HCT116 (cell line): ENCODE results near the gene RBM11. TPM values are rescaled to one million over a fixed set of nuclear protein-coding genes. Genes with fewer than 3 reads are reported as not detected.

ENCODE experiments used
- ATAC-seq: fragments of 200-7000 bp; cut with Tn5 transposase; 2 replicates; pipeline ENCODE4 v1.9.1; 2020; ENCODE audit warnings: mild to moderate bottlenecking, moderate library complexity
- BruUV-seq: library from RNA; stranded (reverse); fragments of 400-500 nt; replicated peaks from 2 replicates; lab custom pipeline; 2021; lab: Mats Ljungman, UMichigan
- CTCF ChIA-PET: fragments of 300-600 bp; sonication (Branson Sonifier 250); formaldehyde crosslinking; loops from one replicate; lab custom pipeline; 2021; ENCODE audit warnings: antibody characterized with exemption; lab: Charles Lee
- POLR2A ChIA-PET: fragments of 300-600, 350-600 bp; sonication (Branson Sonifier 250); formaldehyde crosslinking; loops from one replicate; lab custom pipeline; 2021; ENCODE audit warnings: antibody characterized with exemption; lab: Charles Lee
- RAD21 ChIA-PET, 2 experiments: fragments of 300-600 bp; sonication (Branson Sonifier 250); formaldehyde crosslinking; loops; one replicate each; lab custom pipeline; 2023; ENCODE audit warnings: low total read pairs in 2 of 2; ENCODE audit not compliant: uncharacterized antibody in 2 of 2, unreplicated experiment in 2 of 2, low non-redundant PET in 1 of 2; lab: Charles Lee
- DNase-seq: peaks from one replicate; pipeline ENCODE4 v3.0.0-alpha.2; 2010; ENCODE audit warnings: low read depth, low spot score
- H2AFZ ChIP-seq: fragments of 200-600 bp; shearing (Covaris generic), sonication (generic); 2 replicates; pipeline ENCODE4 v1.6.1; 2017; ENCODE audit warnings: low read depth, mixed run types, mixed read lengths, antibody characterized with exemption, low read length; ENCODE audit not compliant: poor library complexity, severe bottlenecking
- H3K27ac ChIP-seq: 2 replicates; pipeline ENCODE4 v1.5.1; 2012; ENCODE audit warnings: low read depth, low read length
- H3K27me3 ChIP-seq: fragments of 200-600 bp; sonication (generic); 2 replicates; pipeline ENCODE4 v1.6.1; 2016; ENCODE audit warnings: mixed run types, low read length, mixed read lengths; ENCODE audit not compliant: insufficient read depth
- H3K36me3 ChIP-seq, 2 experiments: fragments of 200-500 bp in 1 of 2; fragments of 200-600 bp in 1 of 2; sonication (Bioruptor generic) in 1 of 2; sonication (generic) in 1 of 2; 2 replicates each; pipeline versions ENCODE4 v1.5.1 to v1.6.1; 2014 to 2016; ENCODE audit warnings: low read length in 2 of 2, inconsistent platforms in 1 of 2, mixed read lengths in 1 of 2, mixed run types in 1 of 2; ENCODE audit not compliant: insufficient read depth in 2 of 2, control insufficient read depth in 1 of 2
- H3K4me1 ChIP-seq, 2 experiments: fragments of 200-600 bp in 1 of 2; sonication (generic) in 1 of 2; 2 replicates each; pipeline versions ENCODE4 v1.5.1 to v1.6.1; 2012 to 2017; ENCODE audit warnings: low read length in 2 of 2, inconsistent platforms in 1 of 2, mild to moderate bottlenecking in 1 of 2, mixed read lengths in 1 of 2, mixed run types in 1 of 2, moderate library complexity in 1 of 2; ENCODE audit not compliant: insufficient read depth in 2 of 2, control insufficient read depth in 1 of 2
- H3K4me2 ChIP-seq: fragments of 200-600 bp; sonication (generic); 2 replicates; pipeline ENCODE4 v1.6.1; 2017; ENCODE audit warnings: mixed run types, low read length, mixed read lengths
- H3K4me3 ChIP-seq, 2 experiments: fragments of 200-600 bp in 1 of 2; sonication (generic) in 1 of 2; replicated peaks in 1 of 2; 2 replicates each; pipeline ENCODE4 v1.5.1; 2011 to 2016; ENCODE audit warnings: low read length in 2 of 2, control low read depth in 1 of 2, low read depth in 1 of 2, mild to moderate bottlenecking in 1 of 2, mixed read lengths in 1 of 2, mixed run types in 1 of 2
- H3K79me2 ChIP-seq: fragments of 200-600 bp; sonication (generic); 2 replicates; pipeline ENCODE4 v1.6.1; 2017; ENCODE audit warnings: mild to moderate bottlenecking, mixed run types, low read length, moderate library complexity, mixed read lengths; ENCODE audit not compliant: insufficient read depth
- H3K9ac ChIP-seq: fragments of 200-600 bp; sonication (generic); 2 replicates; pipeline ENCODE4 v1.6.1; 2016; ENCODE audit warnings: low read length, mixed read lengths
- H3K9me2 ChIP-seq: fragments of 200-600 bp; sonication (generic), shearing (Covaris generic); 2 replicates; pipeline ENCODE4 v1.6.1; 2017; ENCODE audit warnings: mixed run types, mild to moderate bottlenecking, moderate library complexity; ENCODE audit not compliant: insufficient read depth
- H3K9me3 ChIP-seq, 2 experiments: fragments of 200-500 bp in 1 of 2; fragments of 200-600 bp in 1 of 2; sonication (Bioruptor generic) in 1 of 2; sonication (generic) in 1 of 2; 2 replicates each; pipeline ENCODE4 v1.6.1; 2014 to 2017; ENCODE audit warnings: low read length in 2 of 2, mixed read lengths in 2 of 2, inconsistent platforms in 1 of 2, low read depth in 1 of 2, mild to moderate bottlenecking in 1 of 2, mixed run types in 1 of 2, moderate library complexity in 1 of 2; ENCODE audit not compliant: control insufficient read depth in 1 of 2, insufficient read depth in 1 of 2
- H4K20me1 ChIP-seq: fragments of 200-600 bp; sonication (generic), shearing (Covaris generic); 2 replicates; pipeline ENCODE4 v1.6.1; 2017; ENCODE audit warnings: mixed run types, mild to moderate bottlenecking, moderate library complexity; ENCODE audit not compliant: insufficient read depth
- CBX3 ChIP-seq: IDR thresholded peaks from 2 replicates; pipeline ENCODE4 v1.6.1; 2012; ENCODE audit warnings: low read depth
- CEBPB ChIP-seq: IDR thresholded peaks from 2 replicates; pipeline ENCODE4 v1.6.1; 2012; ENCODE audit warnings: low read depth
- EGR1 ChIP-seq: IDR thresholded peaks from 2 replicates; pipeline ENCODE4 v1.6.1; 2012; ENCODE audit warnings: low read depth
- ELF1 ChIP-seq: IDR thresholded peaks from 2 replicates; pipeline ENCODE4 v1.6.1; 2012; ENCODE audit warnings: low read depth, borderline replicate concordance
- EZH2 ChIP-seq: fragments of 200-600 bp; sonication (generic); IDR thresholded peaks from 2 replicates; pipeline ENCODE4 v1.6.1; 2017; ENCODE audit warnings: antibody characterized with exemption, mixed run types
- EZH2phosphoT487 ChIP-seq: fragments of 200-600 bp; IDR thresholded peaks from 2 replicates; pipeline ENCODE4 v1.6.1; 2018; ENCODE audit warnings: antibody characterized with exemption, borderline replicate concordance
- JUND ChIP-seq: IDR thresholded peaks from 2 replicates; pipeline ENCODE4 v1.6.1; 2012
- RAD21 ChIP-seq: IDR thresholded peaks from 2 replicates; pipeline ENCODE4 v1.6.1; 2012; ENCODE audit warnings: low read depth, mild to moderate bottlenecking
- REST ChIP-seq: IDR thresholded peaks from 2 replicates; pipeline ENCODE4 v1.6.1; 2012; ENCODE audit warnings: low read depth
- SIN3A ChIP-seq: IDR thresholded peaks from 2 replicates; pipeline ENCODE4 v1.6.1; 2012; ENCODE audit warnings: low read depth
- SP1 ChIP-seq: IDR thresholded peaks from 2 replicates; pipeline ENCODE4 v1.6.1; 2012; ENCODE audit warnings: low read depth
- SRF ChIP-seq: IDR thresholded peaks from 2 replicates; pipeline ENCODE4 v1.6.1; 2012; ENCODE audit warnings: low read depth
- TCF7L2 ChIP-seq: IDR thresholded peaks from 2 replicates; pipeline ENCODE4 v1.7.0; 2011; ENCODE audit warnings: borderline replicate concordance, inconsistent platforms; ENCODE audit not compliant: insufficient read depth, insufficient read length; ENCODE audit errors: extremely low read depth
- YY1 ChIP-seq: IDR thresholded peaks from 2 replicates; pipeline ENCODE4 v1.6.1; 2011; ENCODE audit warnings: low read length, low read depth, moderate library complexity, mild to moderate bottlenecking; ENCODE audit not compliant: insufficient replicate concordance; ENCODE audit errors: extremely low read depth
- ZBTB33 ChIP-seq: IDR thresholded peaks from 2 replicates; pipeline ENCODE4 v1.6.1; 2011; ENCODE audit warnings: mild to moderate bottlenecking, low read length, moderate library complexity; ENCODE audit not compliant: insufficient replicate concordance; ENCODE audit errors: extremely low read depth
- ZFX ChIP-seq: fragments of 450-650 bp; IDR thresholded peaks from 2 replicates; pipeline ENCODE4 v1.6.1; 2017
- intact Hi-C: fragments of 100-400 bp; cut with micrococcal nuclease; formaldehyde crosslinking; loops from 2 replicates; pipeline ENCODE4 v1.10.0; 2022
- total RNA-seq: library from RNA; stranded (reverse); gene quantifications from one replicate; pipeline ENCODE4 v1.2.1, GENCODE V29; 2021; ENCODE audit not compliant: unreplicated experiment

RBM11 gene
- total RNA-seq, 1 experiment from 2014 or later: not detected

- no peaks in the 10 kb centered on the region for H4K20me1 ChIP-seq
- TF ChIP-seq YY1 (no peak), EGR1 (no peak), EZH2phosphoT487 (no peak), ZFX (no peak), EZH2 (no peak), SRF (no peak), CEBPB (no peak), SP1 (no peak)
- H2AFZ ChIP-seq: no peak overlapping the region
- no peaks in the 10 kb centered on the region for H3K9me2 ChIP-seq
- no peak overlapping the region for H3K4me2 ChIP-seq
- no peaks in the 10 kb centered on the region for H3K79me2 ChIP-seq
- H3K27ac ChIP-seq: no peak overlapping the region
- H3K36me3 ChIP-seq: no peaks in the 10 kb centered on the region
- H3K9ac ChIP-seq: no peak overlapping the region
- intact Hi-C loops: no loop called here
- no peak overlapping the region for H3K4me3 ChIP-seq
- ChIA-PET POLR2A (no interaction called here), CTCF (no interaction called here), RAD21 (no interaction called here)
- peaks cover 0 to 21% of the 10 kb centered on the region in 2 experiments; a peak in 2 of 4 replicates for H3K9me3 ChIP-seq
- no peaks in the 10 kb centered on the region for H3K4me1 ChIP-seq
- BruUV-seq: no TSS peak
- no peak for ATAC-seq
- no peak for DNase-seq
- no peaks in the 10 kb centered on the region for H3K27me3 ChIP-seq
Observed at GRCh38 chr21:14244911-14245310, 29.0 kb downstream of the RBM11 start.

GRCh38 chr21:14245711-14246110, 29.8 kb downstream of the RBM11 start:
- ATAC-seq (no peak), DNase-seq (no peak)
- ChIA-PET POLR2A (no interaction called here), CTCF (no interaction called here), RAD21 (no interaction called here)
- Histone ChIP-seq H3K4me1 (no peaks in the 10 kb centered on the region), H4K20me1 (no peaks in the 10 kb centered on the region), H3K36me3 (no peaks in the 10 kb centered on the region), H3K9me2 (no peaks in the 10 kb centered on the region), H3K27me3 (no peaks in the 10 kb centered on the region), H3K27ac (no peak overlapping the region), H3K9me3 (peaks cover 0 to 20% of the 10 kb centered on the region in 2 experiments; a peak in 2 of 4 replicates), H2AFZ (no peak overlapping the region), H3K4me2 (no peak overlapping the region), H3K79me2 (no peaks in the 10 kb centered on the region), H3K9ac (no peak overlapping the region), H3K4me3 (no peak overlapping the region)
- intact Hi-C loops: no loop called here
- no TSS peak for BruUV-seq
- no peak for TF ChIP-seq JUND
- no peak for TF ChIP-seq REST
- TF ChIP-seq SIN3A: no peak
- no peak for TF ChIP-seq TCF7L2
- no peak for TF ChIP-seq SRF
- no peak for TF ChIP-seq ELF1
- TF ChIP-seq EZH2phosphoT487: no peak
- no peak for TF ChIP-seq RAD21
- no peak for TF ChIP-seq ZFX
- no peak for TF ChIP-seq ZBTB33
- TF ChIP-seq YY1: no peak
- no peak for TF ChIP-seq CBX3
